22Rv1 (cell line): ENCODE measurements around the gene RAB26.
"Not testable (repeated sequence)": the region's sequence is repeated elsewhere in the genome, so short reads cannot be mapped to it uniquely, and the experiment has no call there.

Source experiments
- CTCF ChIP-seq: fragments of 450-650 bp; IDR thresholded peaks from 2 replicates; pipeline ENCODE4 v1.5.1; 2017; ENCODE audit warnings: mild to moderate bottlenecking
- ZFX ChIP-seq: fragments of 450-650 bp; IDR thresholded peaks from 2 replicates; pipeline ENCODE4 v1.6.1; 2017; ENCODE audit warnings: antibody characterized with exemption, borderline replicate concordance

- not testable (repeated sequence) for TF ChIP-seq CTCF, ZFX
Measured at GRCh38 chr16:2105769-2106168, 42.7 kb upstream of the RAB26 start.
